22Rv1 (cell line): Measurements from ENCODE around the gene CD48.

Source experiments
- ZFX ChIP-seq: fragments of 450-650 bp; IDR thresholded peaks from 2 replicates; pipeline ENCODE4 v1.6.1; 2017; ENCODE audit warnings: antibody characterized with exemption, borderline replicate concordance
- TF ChIP-seq, protein P1 (sequence below): fragments of 450-650 bp; IDR thresholded peaks from 2 replicates; pipeline ENCODE4 v1.5.1; 2017; ENCODE audit warnings: mild to moderate bottlenecking

DNA sequence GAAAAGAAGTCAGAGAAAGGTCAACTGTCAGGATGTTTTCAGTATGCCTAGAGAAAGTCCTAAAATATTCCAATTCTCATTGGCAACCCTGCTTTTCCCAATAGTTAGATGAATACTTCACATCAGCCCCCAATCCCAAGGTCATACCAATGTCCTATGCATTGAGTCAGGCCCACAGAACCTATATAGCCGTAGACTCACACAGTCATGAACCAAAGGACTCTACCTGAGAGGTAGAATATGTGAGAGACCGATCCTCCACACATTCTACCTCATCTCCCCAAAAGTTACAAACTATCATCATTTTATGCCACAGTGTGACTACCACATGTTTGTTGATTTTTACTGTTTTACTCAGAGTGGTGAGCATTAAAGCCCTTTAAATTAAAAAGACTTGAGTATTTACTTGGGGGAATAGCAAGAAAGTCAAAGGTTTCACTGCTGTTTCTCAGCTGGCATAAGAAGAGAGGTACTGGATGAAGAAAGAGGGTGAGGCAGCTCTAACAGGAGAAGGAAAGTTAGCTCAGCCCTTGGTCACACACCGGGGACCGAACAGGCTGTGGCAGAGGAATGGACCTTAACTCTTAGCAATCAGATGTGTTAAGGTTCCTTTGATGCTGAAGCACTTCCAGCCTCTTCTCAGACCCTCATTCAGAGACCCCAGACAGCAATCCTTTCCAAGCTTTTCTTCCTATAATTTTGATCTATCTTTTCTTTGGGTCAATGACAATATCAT, 937 bp downstream of the CD48 start:
- TF ChIP-seq, protein P1, sequence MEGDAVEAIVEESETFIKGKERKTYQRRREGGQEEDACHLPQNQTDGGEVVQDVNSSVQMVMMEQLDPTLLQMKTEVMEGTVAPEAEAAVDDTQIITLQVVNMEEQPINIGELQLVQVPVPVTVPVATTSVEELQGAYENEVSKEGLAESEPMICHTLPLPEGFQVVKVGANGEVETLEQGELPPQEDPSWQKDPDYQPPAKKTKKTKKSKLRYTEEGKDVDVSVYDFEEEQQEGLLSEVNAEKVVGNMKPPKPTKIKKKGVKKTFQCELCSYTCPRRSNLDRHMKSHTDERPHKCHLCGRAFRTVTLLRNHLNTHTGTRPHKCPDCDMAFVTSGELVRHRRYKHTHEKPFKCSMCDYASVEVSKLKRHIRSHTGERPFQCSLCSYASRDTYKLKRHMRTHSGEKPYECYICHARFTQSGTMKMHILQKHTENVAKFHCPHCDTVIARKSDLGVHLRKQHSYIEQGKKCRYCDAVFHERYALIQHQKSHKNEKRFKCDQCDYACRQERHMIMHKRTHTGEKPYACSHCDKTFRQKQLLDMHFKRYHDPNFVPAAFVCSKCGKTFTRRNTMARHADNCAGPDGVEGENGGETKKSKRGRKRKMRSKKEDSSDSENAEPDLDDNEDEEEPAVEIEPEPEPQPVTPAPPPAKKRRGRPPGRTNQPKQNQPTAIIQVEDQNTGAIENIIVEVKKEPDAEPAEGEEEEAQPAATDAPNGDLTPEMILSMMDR: no peak
- no peak for TF ChIP-seq ZFX
